Inferior parietal cortex (tissue), 1 donor: ENCODE measurements around the gene CD34.
"Not testable (repeated sequence)": the region's sequence is repeated elsewhere in the genome, so short reads cannot be mapped to it uniquely, and the experiment has no call there.

ENCODE experiments used
- DNase-seq: peaks from one replicate; pipeline ENCODE4 v3.0.0-alpha.2; 2016; ENCODE audit errors: extremely low spot score

The CD34 gene, protein sequence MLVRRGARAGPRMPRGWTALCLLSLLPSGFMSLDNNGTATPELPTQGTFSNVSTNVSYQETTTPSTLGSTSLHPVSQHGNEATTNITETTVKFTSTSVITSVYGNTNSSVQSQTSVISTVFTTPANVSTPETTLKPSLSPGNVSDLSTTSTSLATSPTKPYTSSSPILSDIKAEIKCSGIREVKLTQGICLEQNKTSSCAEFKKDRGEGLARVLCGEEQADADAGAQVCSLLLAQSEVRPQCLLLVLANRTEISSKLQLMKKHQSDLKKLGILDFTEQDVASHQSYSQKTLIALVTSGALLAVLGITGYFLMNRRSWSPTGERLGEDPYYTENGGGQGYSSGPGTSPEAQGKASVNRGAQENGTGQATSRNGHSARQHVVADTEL

DNA sequence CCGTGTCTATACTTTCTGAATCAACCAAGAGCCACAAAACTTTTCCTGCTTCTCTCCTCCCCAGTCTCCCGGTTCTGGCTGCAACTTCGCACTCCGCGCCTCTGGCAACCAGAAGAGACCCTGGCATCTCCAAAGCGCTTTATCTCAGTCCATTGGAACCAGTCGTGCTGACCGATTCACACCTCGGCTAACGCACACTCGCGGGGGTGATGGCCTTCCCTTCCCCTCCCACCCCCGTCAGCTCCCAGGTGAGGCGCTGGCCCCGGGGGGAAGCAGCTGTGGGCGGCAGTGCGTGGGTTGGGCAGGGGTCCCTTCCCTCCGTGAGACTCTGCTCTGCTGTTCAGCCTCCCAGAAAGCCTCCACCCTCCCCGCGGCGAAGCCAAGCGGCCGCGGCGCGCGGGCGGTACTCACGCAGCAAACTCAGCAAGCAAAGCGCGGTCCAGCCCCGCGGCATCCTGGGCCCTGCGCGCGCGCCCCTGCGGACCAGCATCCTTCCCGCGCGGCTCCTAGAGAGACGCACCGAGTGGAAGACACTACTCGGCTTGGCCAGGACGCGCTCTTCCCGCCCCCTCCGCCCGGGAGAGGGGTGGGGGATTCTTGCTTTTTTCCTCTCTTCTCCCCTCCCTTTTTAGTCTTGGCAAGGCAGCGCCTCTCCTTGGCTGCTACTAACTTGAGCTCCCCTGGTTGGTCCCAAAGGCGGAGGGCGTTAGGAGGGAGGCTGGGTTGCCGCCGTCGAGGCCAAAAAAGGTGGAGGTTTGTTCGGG is at the start of gene CD34:
CD34 (minus strand) TSS at position 535 of the 764 bp plus-strand sequence; CDS start at position 490, 45 bp downstream.
- DNase-seq = no peak

DNA sequence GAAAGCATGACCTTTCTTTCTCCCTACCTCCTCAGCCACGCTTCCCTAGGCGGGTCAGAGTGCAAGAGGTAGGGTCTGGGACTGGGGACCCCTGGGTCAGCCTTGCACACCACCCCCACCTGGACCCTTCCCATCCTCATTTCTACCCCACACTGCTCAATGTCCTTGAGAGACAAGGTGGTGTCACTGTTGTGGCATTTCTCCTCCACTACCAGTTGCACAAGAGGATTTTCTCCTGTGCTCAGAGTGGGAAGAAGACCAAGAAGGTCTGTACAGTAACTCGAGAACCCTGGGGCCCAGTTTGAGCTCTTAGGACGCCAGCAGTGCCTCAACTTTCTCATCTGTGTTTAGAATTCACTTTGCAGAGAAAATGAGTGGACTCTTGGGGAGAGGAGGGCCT is 49.4 kb upstream of the CD34 start:
- no peak for DNase-seq

DNA sequence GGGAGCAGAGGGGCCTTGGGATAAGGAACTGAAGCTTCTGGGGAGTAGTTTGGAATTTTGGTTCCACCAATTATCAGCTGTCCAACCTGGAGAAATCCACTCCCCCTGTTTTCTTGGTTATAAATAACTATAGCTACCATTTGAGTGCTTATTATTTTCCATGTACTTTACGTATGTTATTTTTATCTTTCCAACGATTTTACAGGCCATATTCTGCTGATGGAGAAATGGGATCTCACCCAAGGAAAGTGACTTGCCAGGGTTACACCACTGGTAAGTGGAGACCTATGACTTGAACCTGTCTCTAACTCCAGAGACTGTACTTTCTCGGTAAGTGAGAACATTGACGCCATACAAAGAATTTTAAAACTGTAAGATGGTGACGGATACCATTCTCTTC is 49.0 kb upstream of the CD34 start:
- DNase-seq = no peak

GRCh38 chr1:207959141-207959825 is 48.4 kb upstream of the CD34 start:
- DNase-seq = peak; percentile 27

DNA sequence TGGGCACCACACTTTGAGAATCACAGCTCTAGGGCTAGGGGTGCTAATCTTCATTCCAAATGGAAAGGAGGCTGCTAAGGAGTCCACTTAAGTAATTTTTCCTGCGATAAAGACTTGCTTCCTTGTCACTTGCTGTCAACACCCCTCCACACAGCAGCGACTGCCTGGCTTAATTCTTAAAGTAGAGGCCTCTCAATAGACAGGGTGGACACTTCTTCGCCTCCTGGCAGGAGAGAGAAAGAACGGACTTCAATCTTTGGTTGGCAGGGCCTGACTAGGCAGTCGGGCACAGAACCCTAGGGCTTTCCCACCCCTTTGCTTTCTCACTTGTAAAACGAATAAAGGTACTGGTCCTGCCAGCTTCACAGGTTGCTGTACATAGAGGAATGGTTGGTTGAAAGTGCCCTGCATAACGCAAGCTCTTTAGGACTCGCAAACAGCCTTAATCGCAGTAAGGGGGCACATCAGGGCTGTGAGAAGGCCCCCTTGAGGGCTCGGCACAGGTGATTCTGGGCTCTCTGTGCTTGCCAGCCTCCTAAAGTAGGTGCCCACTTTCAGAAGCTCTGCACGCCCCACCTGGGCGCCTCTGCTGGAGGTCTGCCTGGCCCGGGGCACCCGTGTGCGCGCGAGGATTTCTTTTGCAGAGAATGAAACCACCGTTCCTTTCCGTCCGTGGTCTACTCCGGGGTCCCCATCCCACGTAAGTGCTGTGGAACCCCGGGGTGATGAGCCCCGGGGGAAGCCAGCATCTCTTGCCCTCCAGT is 47.6 kb upstream of the CD34 start:
- DNase-seq = no peak

DNA sequence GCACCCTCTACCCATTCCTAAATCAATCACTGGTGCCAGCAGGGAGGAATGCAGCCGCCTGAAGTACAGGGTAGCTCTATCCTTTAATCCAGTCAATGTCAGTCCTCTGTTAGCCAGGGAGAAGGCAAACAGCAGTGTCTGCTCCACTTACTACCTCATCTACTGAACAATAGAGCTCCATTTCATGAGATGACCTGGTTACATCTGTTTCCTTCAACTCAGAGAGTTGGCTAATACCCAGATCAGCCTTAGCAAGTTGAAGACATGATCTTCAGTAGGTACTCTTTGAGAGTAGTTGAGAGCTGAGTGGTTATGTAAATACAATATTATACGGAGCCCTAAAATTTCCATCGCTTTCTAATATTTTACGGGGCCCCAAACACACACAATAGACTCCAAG is 46.1 kb upstream of the CD34 start:
- DNase-seq = no peak

- DNase-seq = no peak
These were observed 43.2 kb upstream of the CD34 start for GRCh38 chr1:207954104-207954503.

GRCh38 chr1:207952617-207953542 is 42.0 kb upstream of the CD34 start:
- DNase-seq = no peak

- DNase-seq = no peak
These were observed 40.7 kb upstream of the CD34 start for GRCh38 chr1:207951652-207952051.

- DNase-seq = no peak
These were observed 39.8 kb upstream of the CD34 start for GRCh38 chr1:207950750-207951149.

GRCh38 chr1:207949571-207950195 is 38.8 kb upstream of the CD34 start:
- no peak for DNase-seq

DNA sequence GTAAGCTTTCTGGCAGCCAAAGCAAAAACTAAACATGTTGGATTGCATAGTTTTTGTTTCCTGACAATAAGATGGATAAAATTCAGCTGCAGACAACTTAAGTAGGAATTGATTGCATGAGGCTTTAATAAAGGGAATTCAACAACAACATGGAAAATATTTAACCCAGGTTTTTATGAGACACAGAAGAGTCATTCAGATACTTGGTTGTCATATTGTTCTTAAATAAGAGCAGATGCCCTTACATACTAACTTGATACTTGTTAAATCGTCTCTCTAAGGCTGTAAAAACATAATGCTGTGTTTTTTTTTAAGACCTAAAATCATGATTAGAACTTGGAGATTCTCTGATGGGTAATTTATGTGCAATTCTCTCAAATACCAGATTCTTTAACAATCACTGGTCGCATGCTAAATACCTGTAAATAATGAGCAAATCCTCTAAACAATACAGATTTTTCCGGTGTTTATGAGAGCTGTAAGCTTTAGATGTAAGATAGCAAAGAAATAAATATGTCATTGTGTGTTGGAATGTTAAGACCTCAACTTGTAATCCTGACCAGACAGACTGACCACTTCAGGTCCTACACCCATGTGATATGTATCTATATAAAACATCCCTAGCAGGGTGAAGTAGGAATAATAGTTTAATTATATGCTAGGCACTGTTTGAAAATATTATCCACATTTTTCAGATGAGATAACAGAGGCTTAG is 37.8 kb upstream of the CD34 start:
- no peak for DNase-seq

DNA sequence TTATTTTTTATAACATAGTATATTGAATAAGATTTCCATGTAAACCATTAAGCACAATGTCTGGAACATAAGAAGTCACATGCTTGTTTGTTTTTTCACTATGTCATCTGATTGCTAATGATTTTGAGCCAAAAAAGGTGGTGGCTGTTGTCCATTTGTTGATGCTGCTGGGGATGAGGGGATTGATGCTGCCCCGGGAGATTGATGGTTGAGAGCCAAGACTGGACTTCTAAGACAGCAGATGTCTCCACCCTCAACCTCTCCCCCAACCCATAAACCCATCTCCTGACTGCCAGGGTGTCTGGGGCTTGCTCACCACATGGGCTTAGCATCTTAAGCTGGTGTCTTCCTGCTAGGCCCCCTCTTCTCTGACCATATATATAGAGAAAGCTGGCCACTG is 35.8 kb upstream of the CD34 start:
- DNase-seq = no peak

DNA sequence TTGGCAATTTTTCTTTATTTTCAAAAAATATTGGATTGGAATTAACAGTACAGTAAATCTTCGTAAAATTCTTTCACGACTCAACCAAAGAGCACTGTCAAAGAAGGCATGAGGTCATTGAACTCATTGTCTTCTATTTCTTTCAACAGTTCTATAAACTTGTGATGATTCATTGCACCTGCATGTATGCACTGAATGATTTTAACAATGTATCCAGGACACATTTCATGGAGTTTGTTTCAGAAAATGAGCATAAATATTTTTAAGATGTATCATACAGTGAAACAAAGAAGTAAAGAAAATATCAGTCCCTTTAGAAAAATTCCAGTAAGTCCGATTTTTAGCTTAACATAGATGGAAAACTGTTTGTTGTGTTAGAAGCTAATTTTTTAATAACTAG is 33.6 kb upstream of the CD34 start:
- no peak for DNase-seq

- DNase-seq = not testable (repeated sequence)
These were observed 31.4 kb upstream of the CD34 start for GRCh38 chr1:207942337-207942741.

DNA sequence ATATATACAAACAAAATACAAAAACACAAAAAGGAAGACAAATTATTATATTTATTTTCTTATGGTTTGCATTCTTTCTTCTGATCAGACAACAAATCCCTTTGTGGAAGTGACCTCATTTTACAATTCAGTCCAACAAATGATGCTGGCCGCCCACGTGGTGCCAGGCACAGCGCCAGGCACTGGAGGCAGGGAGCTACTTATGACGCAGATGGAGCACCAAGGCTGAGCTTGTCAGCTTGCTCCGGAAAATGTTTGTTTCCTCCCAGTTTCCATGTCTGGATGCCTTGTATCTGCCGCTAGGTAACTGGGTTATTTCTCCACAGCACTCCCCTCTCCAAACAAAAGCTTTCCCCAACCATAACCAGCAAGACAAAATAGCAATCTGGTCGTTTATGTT is 30.7 kb upstream of the CD34 start:
- peak; percentile 34 for DNase-seq

- DNase-seq = no peak
These were observed 27.1 kb upstream of the CD34 start for GRCh38 chr1:207938016-207938415.

DNA sequence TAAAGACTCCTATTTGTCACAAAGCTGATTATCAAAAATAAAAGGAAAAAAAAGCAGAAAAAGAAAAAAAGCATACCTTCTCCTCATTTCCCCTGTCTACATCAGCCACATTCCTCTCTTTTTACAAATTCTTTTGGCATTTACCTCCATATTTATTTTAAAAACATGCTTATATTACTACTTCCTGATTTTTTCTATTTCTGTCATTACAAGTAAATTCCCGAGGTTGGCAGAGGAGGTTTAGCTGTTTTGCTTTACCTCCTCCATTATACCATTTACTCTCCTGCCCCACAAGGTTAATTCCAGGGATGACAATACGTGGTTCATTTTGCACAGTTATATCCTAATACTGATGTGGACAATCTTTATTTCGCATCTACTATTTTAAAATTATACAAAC is 26.3 kb upstream of the CD34 start:
- no peak for DNase-seq

GRCh38 chr1:207935166-207935583 is 24.2 kb upstream of the CD34 start:
- peak; percentile 30 for DNase-seq
